Neural progenitor cell (in vitro differentiated cells): Measurements from ENCODE around the gene CENPI. TPM values are rescaled to one million over a fixed set of nuclear protein-coding genes. Genes with fewer than 3 reads are reported as not detected.

ENCODE experiments used
- DNase-seq: peaks from one replicate; pipeline ENCODE4 v3.0.0-alpha.2; 2016; ENCODE audit warnings: low spot score
- H2AFZ ChIP-seq: fragments of 200-600 bp; sonication (generic); replicated peaks from 2 replicates; pipeline ENCODE4 v1.6.1; 2016; ENCODE audit warnings: antibody characterized with exemption
- H3F3A ChIP-seq: fragments of 200-600 bp; sonication (generic); 2 replicates; pipeline ENCODE4 v1.6.1; 2016; ENCODE audit warnings: antibody characterized with exemption, low read depth
- H3K27ac ChIP-seq: fragments of 200-600 bp; sonication (generic); 2 replicates; pipeline ENCODE4 v1.5.1; 2016; ENCODE audit warnings: mild to moderate bottlenecking
- H3K27me3 ChIP-seq: fragments of 200-600 bp; sonication (generic); 2 replicates; pipeline ENCODE4 v1.6.1; 2016; ENCODE audit warnings: mild to moderate bottlenecking, moderate library complexity
- H3K36me3 ChIP-seq: fragments of 200-600 bp; sonication (generic); 2 replicates; pipeline ENCODE4 v1.5.1; 2016
- H3K4me1 ChIP-seq: fragments of 200-600 bp; sonication (generic); 2 replicates; pipeline ENCODE4 v1.6.1; 2016; ENCODE audit warnings: mixed run types
- H3K4me2 ChIP-seq: fragments of 200-600 bp; sonication (generic); 2 replicates; pipeline ENCODE4 v1.6.1; 2016
- H3K4me3 ChIP-seq: fragments of 200-600 bp; sonication (generic); 2 replicates; pipeline ENCODE4 v1.5.1; 2016
- H3K79me2 ChIP-seq: fragments of 200-600 bp; sonication (generic); 2 replicates; pipeline ENCODE4 v1.6.1; 2016; ENCODE audit warnings: low read depth
- H3K9ac ChIP-seq: fragments of 200-600 bp; sonication (generic); 2 replicates; pipeline ENCODE4 v1.6.1; 2016
- H3K9me3 ChIP-seq: fragments of 200-600 bp; sonication (generic); 2 replicates; pipeline ENCODE4 v1.5.1; 2016; ENCODE audit warnings: low read depth
- H4K20me1 ChIP-seq: fragments of 200-600 bp; sonication (generic); 2 replicates; pipeline ENCODE4 v1.6.1; 2016; ENCODE audit warnings: low read depth
- H3K27ac Mint-ChIP-seq: 3 replicates; pipeline ENCODE4 v1.8.0; 2021; ENCODE audit warnings: mixed read lengths
- H3K27me3 Mint-ChIP-seq: 2 replicates; pipeline ENCODE4 v1.8.0; 2022; ENCODE audit warnings: low read depth, mild to moderate bottlenecking, inconsistent platforms, moderate library complexity, mixed read lengths; ENCODE audit not compliant: insufficient read depth
- H3K36me3 Mint-ChIP-seq: 3 replicates; pipeline ENCODE4 v1.8.0; 2021; ENCODE audit warnings: mixed read lengths
- H3K4me1 Mint-ChIP-seq: 3 replicates; pipeline ENCODE4 v1.8.0; 2021; ENCODE audit warnings: mixed read lengths
- H3K4me3 Mint-ChIP-seq: 3 replicates; pipeline ENCODE4 v1.8.0; 2021; ENCODE audit warnings: mild to moderate bottlenecking, moderate library complexity, mixed read lengths
- H3K9me3 Mint-ChIP-seq: 3 replicates; pipeline ENCODE4 v1.8.0; 2020; ENCODE audit warnings: mixed read lengths
- EZH2 ChIP-seq: fragments of 200-600 bp; sonication (generic); IDR thresholded peaks from 2 replicates; pipeline ENCODE4 v1.6.1; 2017; ENCODE audit warnings: antibody characterized with exemption, mild to moderate bottlenecking, moderate library complexity
- EZH2phosphoT487 ChIP-seq: fragments of 200-600 bp; sonication (generic); IDR thresholded peaks from 2 replicates; pipeline ENCODE4 v1.6.1; 2017; ENCODE audit warnings: antibody characterized with exemption
- total RNA-seq: library from RNA; depleted of rRNA; stranded (reverse); fragments of >200 nt; gene quantifications from 2 replicates; pipeline ENCODE4 v1.2.3, GENCODE V29; 2015; ENCODE audit warnings: low replicate concordance
- TF ChIP-seq, protein P1 (sequence below): fragments of 200-600 bp; sonication (generic); IDR thresholded peaks from 2 replicates; pipeline ENCODE4 v1.5.1; 2017; ENCODE audit warnings: antibody characterized with exemption, mild to moderate bottlenecking

CENPI gene
- total RNA-seq, 1 donor from 2014 or later = 60.6 TPM

DNA sequence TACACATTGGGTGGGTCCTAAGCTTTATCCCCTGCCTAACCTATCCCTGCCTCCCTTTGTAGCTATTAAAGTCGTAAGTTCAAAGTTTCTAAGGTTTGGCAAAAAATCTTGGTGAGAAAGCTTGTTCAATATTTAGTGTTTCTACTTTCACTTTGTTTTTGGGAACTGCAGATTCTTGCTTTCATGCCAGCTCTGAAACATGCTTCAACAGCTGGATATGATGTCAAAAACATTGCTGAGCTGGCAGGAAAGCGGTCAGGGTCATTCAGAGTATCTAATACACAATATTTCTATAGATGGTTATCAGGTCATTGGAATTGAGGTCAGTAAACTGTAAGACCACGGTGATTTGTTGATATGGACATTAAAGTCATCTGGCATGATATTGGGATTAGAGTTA is 19.7 kb downstream of the CENPI start:
- no peak for DNase-seq
- Histone ChIP-seq H3F3A (no peaks in the 10 kb centered on the region), H3K36me3 (peaks cover 8% of the 10 kb centered on the region), H3K4me3 (no peak overlapping the region), H3K27ac (no peak overlapping the region), H2AFZ (no peak overlapping the region), H3K4me1 (no peaks in the 10 kb centered on the region), H3K79me2 (no peaks in the 10 kb centered on the region), H3K27me3 (no peaks in the 10 kb centered on the region), H4K20me1 (no peaks in the 10 kb centered on the region), H3K9ac (no peak overlapping the region), H3K4me2 (no peak overlapping the region), H3K9me3 (peaks cover 4% of the 10 kb centered on the region)
- TF ChIP-seq EZH2 = no peak
- TF ChIP-seq EZH2phosphoT487 = no peak
- TF ChIP-seq, protein P1, sequence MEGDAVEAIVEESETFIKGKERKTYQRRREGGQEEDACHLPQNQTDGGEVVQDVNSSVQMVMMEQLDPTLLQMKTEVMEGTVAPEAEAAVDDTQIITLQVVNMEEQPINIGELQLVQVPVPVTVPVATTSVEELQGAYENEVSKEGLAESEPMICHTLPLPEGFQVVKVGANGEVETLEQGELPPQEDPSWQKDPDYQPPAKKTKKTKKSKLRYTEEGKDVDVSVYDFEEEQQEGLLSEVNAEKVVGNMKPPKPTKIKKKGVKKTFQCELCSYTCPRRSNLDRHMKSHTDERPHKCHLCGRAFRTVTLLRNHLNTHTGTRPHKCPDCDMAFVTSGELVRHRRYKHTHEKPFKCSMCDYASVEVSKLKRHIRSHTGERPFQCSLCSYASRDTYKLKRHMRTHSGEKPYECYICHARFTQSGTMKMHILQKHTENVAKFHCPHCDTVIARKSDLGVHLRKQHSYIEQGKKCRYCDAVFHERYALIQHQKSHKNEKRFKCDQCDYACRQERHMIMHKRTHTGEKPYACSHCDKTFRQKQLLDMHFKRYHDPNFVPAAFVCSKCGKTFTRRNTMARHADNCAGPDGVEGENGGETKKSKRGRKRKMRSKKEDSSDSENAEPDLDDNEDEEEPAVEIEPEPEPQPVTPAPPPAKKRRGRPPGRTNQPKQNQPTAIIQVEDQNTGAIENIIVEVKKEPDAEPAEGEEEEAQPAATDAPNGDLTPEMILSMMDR = no peak
- Mint-ChIP-seq H3K36me3 (peaks cover 10% of the 10 kb centered on the region), H3K27me3 (no peaks in the 10 kb centered on the region), H3K4me1 (no peaks in the 10 kb centered on the region), H3K9me3 (peaks cover 3% of the 10 kb centered on the region), H3K27ac (no peak overlapping the region), H3K4me3 (no peak overlapping the region)

GRCh38 chrX:101136235-101136634 is 38.2 kb downstream of the CENPI start:
- Mint-ChIP-seq H3K36me3 (peaks cover 12% of the 10 kb centered on the region), H3K27me3 (no peaks in the 10 kb centered on the region), H3K4me1 (no peaks in the 10 kb centered on the region), H3K27ac (no peak overlapping the region), H3K4me3 (no peak overlapping the region), H3K9me3 (no peaks in the 10 kb centered on the region)
- no peaks in the 10 kb centered on the region for H3F3A ChIP-seq
- H2AFZ ChIP-seq = no peak overlapping the region
- no peaks in the 10 kb centered on the region for H3K4me1 ChIP-seq
- no peak overlapping the region for H3K4me2 ChIP-seq
- no peaks in the 10 kb centered on the region for H3K9me3 ChIP-seq
- TF ChIP-seq EZH2 (no peak), EZH2phosphoT487 (no peak)
- TF ChIP-seq, protein P1 = no peak
- H3K27me3 ChIP-seq = no peaks in the 10 kb centered on the region
- H3K27ac ChIP-seq = no peak overlapping the region
- H3K79me2 ChIP-seq = no peaks in the 10 kb centered on the region
- no peaks in the 10 kb centered on the region for H4K20me1 ChIP-seq
- H3K9ac ChIP-seq = no peak overlapping the region
- no peaks in the 10 kb centered on the region for H3K36me3 ChIP-seq
- no peak for DNase-seq
- H3K4me3 ChIP-seq = no peak overlapping the region

Other genes starting within 250 kb of the CENPI start
- gene NOX1, start 223.8 kb upstream of the CENPI start, total RNA-seq = not detected in 2 replicates
- 1.4 and 1.5 TPM in 2 replicates for gene XKRX, start 169.3 kb upstream of the CENPI start, total RNA-seq
- 0.36 TPM in 1 of 2 replicates, not detected in the other for gene ARL13A, start 128.5 kb upstream of the CENPI start, total RNA-seq
- gene TRMT2B, start 46.1 kb upstream of the CENPI start, total RNA-seq = 11.3 and 11.5 TPM in 2 replicates
- gene TMEM35A, start 19.3 kb upstream of the CENPI start, total RNA-seq = 12.3 and 14.1 TPM in 2 replicates
- gene DRP2, start 121.6 kb downstream of the CENPI start, total RNA-seq = 1.4 and 2.2 TPM in 2 replicates
- not detected in 2 replicates for gene TAF7L, start 193.1 kb downstream of the CENPI start, total RNA-seq